HG02870 (cell line): ENCODE measurements around the gene ULK4.

Experiments used
- ATAC-seq: cut with Tn5 transposase; IDR thresholded peaks from one replicate; pipeline ENCODE4 v1.9.1; 2021; ENCODE audit warnings: mild to moderate bottlenecking, moderate library complexity; ENCODE audit not compliant: unreplicated experiment

Gene ULK4

GRCh38 chr3:41241161-41241560 is 720.7 kb downstream of the ULK4 start:
- no peak for ATAC-seq

DNA sequence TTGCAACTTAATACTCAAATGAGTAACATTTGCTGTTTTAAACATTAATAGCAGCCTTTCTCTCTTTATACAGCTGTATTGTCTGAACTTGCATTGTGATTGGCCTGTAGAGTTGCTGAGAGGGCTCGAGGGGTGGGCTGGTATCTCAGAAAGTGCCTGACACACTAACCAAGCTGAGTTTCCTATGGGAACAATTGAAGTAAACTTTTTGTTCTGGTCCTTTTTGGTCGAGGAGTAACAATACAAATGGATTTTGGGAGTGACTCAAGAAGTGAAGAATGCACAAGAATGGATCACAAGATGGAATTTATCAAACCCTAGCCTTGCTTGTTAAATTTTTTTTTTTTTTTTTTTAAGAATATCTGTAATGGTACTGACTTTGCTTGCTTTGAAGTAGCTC is 722.3 kb downstream of the ULK4 start:
- ATAC-seq: no peak

DNA sequence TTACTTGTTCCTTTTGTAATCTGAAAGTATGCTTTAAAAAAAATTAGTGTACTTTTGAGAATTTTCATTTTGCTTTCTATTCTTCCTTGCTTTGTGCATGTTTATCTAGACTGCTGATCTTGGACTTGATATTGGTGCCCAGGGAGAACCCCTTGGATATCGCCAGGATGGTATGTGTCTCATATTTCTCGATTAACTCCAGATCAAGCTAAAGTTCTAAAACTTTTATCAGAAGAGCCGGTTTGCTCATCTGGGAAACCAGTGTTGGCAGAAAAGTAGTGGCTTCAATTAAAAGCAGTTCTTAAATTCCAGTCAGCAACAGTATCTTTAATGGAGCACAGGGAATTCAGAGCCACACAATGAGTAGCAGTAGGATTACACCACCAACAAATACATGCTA is 724.0 kb downstream of the ULK4 start:
- ATAC-seq: no peak

GRCh38 chr3:41236228-41236627 is 725.7 kb downstream of the ULK4 start:
- ATAC-seq: no peak

GRCh38 chr3:41234823-41235721 is 726.8 kb downstream of the ULK4 start:
- no peak for ATAC-seq

DNA sequence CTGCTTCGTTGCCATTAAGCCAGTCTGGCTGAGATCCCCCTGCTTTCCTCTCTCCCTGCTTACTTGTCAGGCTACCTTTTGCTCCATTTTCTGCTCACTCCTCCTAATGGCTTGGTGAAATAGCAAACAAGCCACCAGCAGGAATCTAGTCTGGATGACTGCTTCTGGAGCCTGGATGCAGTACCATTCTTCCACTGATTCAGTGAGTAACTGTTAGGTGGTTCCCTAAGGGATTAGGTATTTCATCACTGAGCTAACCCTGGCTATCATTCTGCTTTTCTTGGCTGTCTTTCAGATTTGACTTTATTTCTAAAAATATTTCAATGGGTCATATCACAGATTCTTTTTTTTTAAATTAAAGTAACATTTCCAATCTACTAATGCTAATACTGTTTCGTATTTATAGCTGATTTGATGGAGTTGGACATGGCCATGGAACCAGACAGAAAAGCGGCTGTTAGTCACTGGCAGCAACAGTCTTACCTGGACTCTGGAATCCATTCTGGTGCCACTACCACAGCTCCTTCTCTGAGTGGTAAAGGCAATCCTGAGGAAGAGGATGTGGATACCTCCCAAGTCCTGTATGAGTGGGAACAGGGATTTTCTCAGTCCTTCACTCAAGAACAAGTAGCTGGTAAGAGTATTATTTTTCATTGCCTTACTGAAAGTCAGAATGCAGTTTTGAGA is 737.6 kb downstream of the ULK4 start:
- no peak for ATAC-seq

- no peak for ATAC-seq
These were observed 738.2 kb downstream of the ULK4 start for GRCh38 chr3:41223691-41224090.

GRCh38 chr3:41223078-41223477 is 738.8 kb downstream of the ULK4 start:
- ATAC-seq: no peak

GRCh38 chr3:41222501-41222900 is 739.4 kb downstream of the ULK4 start:
- no peak for ATAC-seq

DNA sequence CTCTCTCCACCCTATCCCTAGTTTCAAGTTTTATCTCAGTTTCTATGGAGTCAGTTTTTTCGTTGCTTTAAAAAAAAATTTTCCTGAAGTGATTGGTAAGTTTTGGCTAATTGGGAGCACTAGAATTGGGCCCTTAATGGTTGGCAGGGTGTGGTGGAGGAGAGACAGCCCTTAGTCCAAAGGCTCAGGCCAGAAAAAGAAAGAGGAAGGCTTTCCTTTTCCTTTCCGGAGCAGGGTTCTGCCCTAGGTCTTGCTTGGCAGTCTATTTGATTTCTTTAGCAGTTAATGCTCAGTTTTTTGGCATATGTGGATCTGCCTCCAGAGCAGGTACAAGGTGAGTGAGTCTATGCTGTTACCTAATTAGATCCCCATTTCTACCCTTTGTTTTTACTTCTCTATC is 739.9 kb downstream of the ULK4 start:
- no peak for ATAC-seq

GRCh38 chr3:41220906-41221677 is 740.8 kb downstream of the ULK4 start:
- ATAC-seq: no peak

- ATAC-seq: no peak
These were observed 742.5 kb downstream of the ULK4 start for GRCh38 chr3:41219424-41219823.

DNA sequence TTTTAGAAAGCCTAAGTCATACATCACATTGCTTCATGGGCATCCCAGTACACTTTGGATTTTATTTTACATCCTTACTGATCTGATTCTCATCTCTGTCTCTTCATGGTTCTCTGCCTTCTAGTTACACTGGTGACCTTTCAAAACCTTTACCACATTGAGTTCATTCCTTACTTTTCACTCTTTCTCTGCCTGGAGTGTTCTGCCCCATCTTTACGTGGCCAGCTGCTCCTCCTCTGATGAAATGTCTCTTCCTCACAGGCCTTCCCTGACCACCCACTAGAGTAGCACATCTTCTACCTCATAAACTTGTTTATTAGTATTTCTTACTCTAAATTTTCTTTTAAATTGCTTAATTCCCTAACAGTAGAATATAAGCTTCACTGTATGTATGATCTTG is 744.9 kb downstream of the ULK4 start:
- no peak for ATAC-seq

- no peak for ATAC-seq
These were observed 745.5 kb downstream of the ULK4 start for GRCh38 chr3:41216422-41216821.

- no peak for ATAC-seq
These were observed 748.3 kb downstream of the ULK4 start for GRCh38 chr3:41213588-41213987.

- no peak for ATAC-seq
These were observed 749.8 kb downstream of the ULK4 start for GRCh38 chr3:41212088-41212487.

GRCh38 chr3:41210966-41211365 is 750.9 kb downstream of the ULK4 start:
- no peak for ATAC-seq

- no peak for ATAC-seq
These were observed 752.3 kb downstream of the ULK4 start for GRCh38 chr3:41209646-41210045.

- no peak for ATAC-seq
These were observed 753.2 kb downstream of the ULK4 start for GRCh38 chr3:41208507-41209220.

DNA sequence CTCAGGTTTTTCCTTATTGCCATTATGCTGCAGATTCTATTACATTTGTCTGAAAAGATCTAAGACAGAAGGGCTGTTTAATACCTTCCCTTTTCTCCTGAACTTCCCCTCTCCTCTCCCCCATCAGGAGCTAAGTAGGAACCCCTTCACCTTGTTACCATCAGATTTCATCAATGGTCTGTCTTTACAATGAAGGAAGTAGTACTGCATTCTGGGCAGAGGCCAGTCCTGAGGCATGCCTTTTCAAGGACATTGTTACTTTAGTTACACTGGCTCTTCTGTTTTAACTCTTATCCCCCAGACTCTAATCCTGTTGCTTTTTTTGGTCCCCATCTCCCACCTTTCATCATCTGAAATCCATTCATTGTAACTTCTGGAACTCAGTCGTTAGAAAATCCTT is 754.5 kb downstream of the ULK4 start:
- no peak for ATAC-seq

DNA sequence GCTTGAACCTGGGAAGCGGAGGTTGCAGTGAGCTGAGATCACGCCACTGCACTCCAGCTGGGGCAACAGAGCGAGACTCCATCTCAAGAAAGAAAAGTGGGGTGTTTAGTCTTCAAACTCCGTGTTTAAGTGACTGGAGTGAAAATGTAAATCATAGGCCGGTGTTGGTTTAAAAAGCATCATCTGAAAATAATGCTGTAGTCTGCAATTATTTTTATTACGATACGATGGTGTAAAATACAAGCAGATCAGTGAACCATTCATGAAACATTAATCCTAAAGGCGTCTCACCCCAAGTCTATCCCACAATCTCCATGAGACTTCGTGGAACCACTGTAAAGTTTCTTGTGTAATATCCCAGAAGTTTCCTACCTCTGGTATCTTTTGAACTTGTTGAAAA is 756.3 kb downstream of the ULK4 start:
- ATAC-seq: no peak
